Type B pancreatic cell (in vitro differentiated cells): Measurements from ENCODE around the gene FAM180A. TPM values are rescaled to one million over a fixed set of nuclear protein-coding genes. Genes with fewer than 3 reads are reported as not detected.

Source experiments
- DNase-seq: peaks from one replicate; pipeline ENCODE4 v3.0.0; 2021; ENCODE audit warnings: mixed read lengths; ENCODE audit not compliant: unreplicated experiment; ENCODE audit errors: extremely low spot score
- H3K27ac Mint-ChIP-seq: 2 replicates; pipeline ENCODE4 v1.8.0; 2021; ENCODE audit warnings: mild to moderate bottlenecking, mixed read lengths
- H3K27me3 Mint-ChIP-seq: 2 replicates; pipeline ENCODE4 v1.8.0; 2021; ENCODE audit warnings: mixed read lengths
- H3K36me3 Mint-ChIP-seq: 2 replicates; pipeline ENCODE4 v1.8.0; 2021; ENCODE audit warnings: mixed read lengths
- H3K4me1 Mint-ChIP-seq: one replicate; pipeline ENCODE4 v1.8.0; 2021; ENCODE audit warnings: mixed read lengths; ENCODE audit not compliant: unreplicated experiment
- H3K4me3 Mint-ChIP-seq: 2 replicates; pipeline ENCODE4 v1.8.0; 2021; ENCODE audit warnings: mild to moderate bottlenecking, mixed read lengths
- H3K9me3 Mint-ChIP-seq: 2 replicates; pipeline ENCODE4 v1.8.0; 2021; ENCODE audit warnings: mixed read lengths
- CTCF ChIP-seq: fragments of 200-600 bp; sonication (generic); conservative IDR thresholded peaks from 2 replicates; pipeline ENCODE4 v1.5.0; 2021; ENCODE audit warnings: antibody characterized with exemption, mild to moderate bottlenecking
- total RNA-seq: library from RNA; stranded (reverse); gene quantifications from 2 replicates; pipeline ENCODE4 v1.2.1, GENCODE V29; 2021; ENCODE audit warnings: low replicate concordance

The FAM180A gene
- total RNA-seq, 1 donor from 2014 or later = not detected

GRCh38 chr7:135717693-135718092, 30.9 kb downstream of the FAM180A start:
- DNase-seq = no peak
- H3K27ac Mint-ChIP-seq = no peak overlapping the region
- no peak for TF ChIP-seq CTCF
- H3K27me3 Mint-ChIP-seq = peaks cover 3% of the 10 kb centered on the region
- H3K4me3 Mint-ChIP-seq = no peak overlapping the region
- no peaks in the 10 kb centered on the region for H3K36me3 Mint-ChIP-seq
- H3K9me3 Mint-ChIP-seq = no peaks in the 10 kb centered on the region
- H3K4me1 Mint-ChIP-seq = peaks cover 14% of the 10 kb centered on the region

GRCh38 chr7:135716677-135717238, 31.9 kb downstream of the FAM180A start:
- no peak overlapping the region for H3K4me3 Mint-ChIP-seq
- no peak for DNase-seq
- H3K4me1 Mint-ChIP-seq = peaks cover 16% of the 10 kb centered on the region
- no peak for TF ChIP-seq CTCF
- no peaks in the 10 kb centered on the region for H3K9me3 Mint-ChIP-seq
- peaks cover 3% of the 10 kb centered on the region for H3K27me3 Mint-ChIP-seq
- H3K27ac Mint-ChIP-seq = no peak overlapping the region
- no peaks in the 10 kb centered on the region for H3K36me3 Mint-ChIP-seq

GRCh38 chr7:135715673-135716072, 32.9 kb downstream of the FAM180A start:
- no peak for DNase-seq
- Mint-ChIP-seq H3K27ac (no peak overlapping the region), H3K36me3 (no peaks in the 10 kb centered on the region), H3K4me1 (peaks cover 16% of the 10 kb centered on the region), H3K4me3 (no peak overlapping the region), H3K27me3 (no peaks in the 10 kb centered on the region), H3K9me3 (no peaks in the 10 kb centered on the region)
- TF ChIP-seq CTCF = no peak

- Mint-ChIP-seq H3K27me3 (no peaks in the 10 kb centered on the region), H3K36me3 (no peaks in the 10 kb centered on the region), H3K4me1 (peaks cover 16% of the 10 kb centered on the region), H3K27ac (no peak overlapping the region), H3K4me3 (no peak overlapping the region), H3K9me3 (no peaks in the 10 kb centered on the region)
- DNase-seq = no peak
- no peak for TF ChIP-seq CTCF
Observed at GRCh38 chr7:135715055-135715522, 33.5 kb downstream of the FAM180A start.

- H3K27ac Mint-ChIP-seq = no peak overlapping the region
- H3K9me3 Mint-ChIP-seq = peaks cover 2% of the 10 kb centered on the region
- H3K4me1 Mint-ChIP-seq = peaks cover 14% of the 10 kb centered on the region
- no peak for DNase-seq
- H3K27me3 Mint-ChIP-seq = no peaks in the 10 kb centered on the region
- no peak for TF ChIP-seq CTCF
- H3K4me3 Mint-ChIP-seq = no peak overlapping the region
- H3K36me3 Mint-ChIP-seq = no peaks in the 10 kb centered on the region
Observed at GRCh38 chr7:135714534-135715009, 34.0 kb downstream of the FAM180A start.
